ENCODE data around the gene TMEM170B.

DNA sequence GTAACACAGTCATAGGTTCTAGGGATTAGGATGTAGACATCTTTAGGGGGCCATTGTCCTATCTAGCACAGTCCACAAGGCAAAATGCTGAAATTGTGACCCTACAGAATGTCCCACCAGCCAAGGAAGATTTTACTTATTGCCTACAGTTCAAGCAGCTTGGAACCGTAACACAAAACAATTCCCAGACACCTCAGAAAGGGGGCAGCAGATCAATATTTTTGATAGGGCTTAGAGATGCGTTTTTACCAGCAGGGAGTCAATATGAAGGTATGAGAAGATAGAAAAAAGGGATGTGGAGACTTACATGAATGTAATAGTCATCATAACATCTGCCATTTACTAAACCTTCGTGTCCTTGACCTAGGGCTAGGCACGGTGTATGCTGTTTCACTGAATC lies 81.0 kb downstream of the TMEM170B start:
- TF ChIP-seq EZH2phosphoT487 (IDR thresholded peaks at IDR 0.05; ENCODE audit: insufficient read depth, low read depth) = no peak
- no peak for TF ChIP-seq EZH2 (IDR thresholded peaks at IDR 0.05; ENCODE audit: insufficient read depth, poor library complexity, severe bottlenecking)
